OCI-M2 (cell line): ENCODE results near the gene ASPHD2.
"Not testable (repeated sequence)": the region's sequence is repeated elsewhere in the genome, so short reads cannot be mapped to it uniquely, and the experiment has no call there.

Source experiments
- DNase-seq: peaks from one replicate; lab custom pipeline; 2025; ENCODE audit not compliant: unreplicated experiment; lab: John Stamatoyannopoulos, UW

ASPHD2 gene

GRCh38 chr22:26428515-26429457 is at the start of gene ASPHD2:
TSS of gene ASPHD2 (plus strand) at chr22:26429260. CDS start at chr22:26433616, 4,356 bp downstream.
- DNase-seq, result no peak

DNA sequence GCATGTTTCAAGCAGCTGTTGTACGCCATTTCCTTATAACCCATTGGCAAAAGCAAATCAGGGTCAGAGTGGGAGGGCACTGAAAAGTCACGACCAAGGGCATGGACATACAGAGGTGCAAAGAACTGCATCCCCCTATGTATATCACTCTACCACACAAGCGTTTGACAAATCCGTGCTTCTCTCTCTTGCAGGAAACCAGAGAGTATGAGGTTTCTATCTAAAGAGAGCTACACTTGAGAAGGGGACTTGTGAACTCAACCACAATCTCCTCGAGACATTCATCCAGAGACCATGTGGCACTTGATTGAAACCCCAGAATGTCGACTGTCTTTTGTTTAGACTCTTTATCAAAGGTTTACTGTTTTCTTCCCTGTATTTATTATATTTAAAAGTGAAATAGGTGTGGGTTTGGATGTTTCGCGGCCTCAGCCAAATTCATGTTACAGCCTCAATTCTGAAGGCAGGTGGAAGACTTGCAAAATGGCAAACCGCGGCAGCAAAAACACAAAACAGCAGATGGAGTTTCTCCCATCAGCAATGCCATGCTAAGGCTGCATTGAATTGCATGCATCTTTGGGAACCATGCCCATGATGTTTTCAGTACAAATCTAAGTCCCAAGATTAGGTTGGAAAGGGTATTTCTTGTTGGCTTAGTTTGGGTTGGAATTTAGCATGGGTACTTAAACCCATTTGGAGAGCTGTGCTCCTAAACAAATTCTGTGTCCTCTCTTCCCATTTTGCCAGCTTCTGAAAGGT is 48.8 kb upstream of the ASPHD2 start:
- DNase-seq, result no peak

GRCh38 chr22:26382782-26383181 is 46.3 kb upstream of the ASPHD2 start:
- no peak for DNase-seq

- no peak for DNase-seq
These were observed 45.0 kb upstream of the ASPHD2 start for GRCh38 chr22:26383968-26384556.

DNA sequence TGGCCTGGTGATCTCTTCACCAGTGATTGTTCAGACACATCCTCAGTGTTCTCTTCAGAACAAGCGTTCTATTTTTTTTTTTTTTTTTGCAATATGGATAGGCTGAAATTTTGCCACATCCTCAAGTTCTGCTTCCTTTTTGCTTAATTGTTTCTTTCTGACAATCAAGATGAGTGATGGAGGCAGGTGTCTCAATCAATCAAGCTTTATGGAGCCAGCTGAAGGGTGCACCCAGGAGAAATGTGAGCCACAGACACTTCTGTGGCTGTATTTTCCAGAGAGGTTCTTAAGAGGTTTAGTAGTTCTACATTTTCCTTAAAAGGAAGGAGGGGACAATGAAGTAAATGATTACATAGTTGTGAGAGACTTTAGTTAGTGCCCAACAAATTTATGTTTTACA is 43.9 kb upstream of the ASPHD2 start:
- DNase-seq, result no peak

DNA sequence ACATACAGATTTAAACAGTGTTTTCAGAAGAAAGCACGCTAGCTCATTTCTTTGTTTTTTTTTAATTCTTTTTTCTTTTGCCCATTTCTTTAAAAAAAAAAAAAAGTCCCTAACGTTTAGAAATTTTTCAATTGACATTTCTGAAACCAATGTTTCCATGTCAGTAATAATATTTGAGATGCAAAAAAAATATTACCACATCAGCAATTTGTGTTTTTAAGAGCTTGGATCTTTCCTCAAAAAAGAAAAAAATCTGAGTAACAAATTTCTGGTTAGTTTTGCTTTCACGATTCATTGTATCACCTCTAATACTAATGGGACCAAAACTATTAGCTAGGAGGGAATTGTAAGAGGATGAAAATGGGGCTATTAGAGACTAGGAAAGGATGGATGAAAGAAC is 39.9 kb upstream of the ASPHD2 start:
- no peak for DNase-seq

DNA sequence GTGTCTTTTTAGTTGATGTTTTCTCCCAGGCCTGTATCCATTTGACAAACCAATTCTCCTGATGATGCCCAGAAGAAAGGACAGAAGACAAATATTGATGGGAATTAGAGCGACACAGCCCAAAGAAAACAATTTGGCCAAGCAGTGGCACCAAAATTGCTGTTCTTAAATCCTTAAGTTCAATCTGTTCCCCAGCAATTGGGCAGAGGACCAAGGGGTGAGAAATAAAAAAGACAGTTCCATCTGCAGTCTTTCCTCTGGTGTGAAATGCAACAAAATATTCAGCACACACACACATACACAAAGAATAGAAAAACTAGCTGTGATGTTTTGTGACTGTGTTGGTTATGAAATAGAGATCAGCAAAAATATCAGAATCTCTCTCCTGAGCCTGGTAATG is 38.0 kb upstream of the ASPHD2 start:
- no peak for DNase-seq

- DNase-seq, result no peak
These were observed 37.4 kb upstream of the ASPHD2 start for GRCh38 chr22:26391623-26392022.

GRCh38 chr22:26393929-26394328 is 35.1 kb upstream of the ASPHD2 start:
- no peak for DNase-seq

- DNase-seq, result no peak
These were observed 34.3 kb upstream of the ASPHD2 start for GRCh38 chr22:26394777-26395176.

GRCh38 chr22:26395926-26396325 is 33.1 kb upstream of the ASPHD2 start:
- DNase-seq, result no peak

DNA sequence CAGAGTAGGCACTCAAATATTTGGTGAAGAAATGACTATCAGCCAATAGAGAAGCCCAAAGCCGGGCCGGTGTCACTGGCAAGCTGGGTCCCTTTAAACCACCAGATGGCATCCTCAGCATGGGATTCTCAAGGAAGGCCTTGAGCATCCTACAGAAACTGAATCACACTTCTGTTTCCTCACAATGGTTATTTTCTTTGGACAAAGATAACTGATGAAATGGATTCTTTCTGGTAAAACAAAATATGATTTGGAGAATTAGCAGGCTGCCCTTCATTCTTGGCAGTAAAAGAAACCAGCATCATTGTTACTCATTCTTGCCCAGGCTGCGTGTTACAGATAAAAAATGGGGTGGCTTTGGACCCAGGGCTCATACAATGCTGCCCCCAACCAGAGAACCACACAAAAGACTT is 30.3 kb upstream of the ASPHD2 start:
- DNase-seq, result no peak

DNA sequence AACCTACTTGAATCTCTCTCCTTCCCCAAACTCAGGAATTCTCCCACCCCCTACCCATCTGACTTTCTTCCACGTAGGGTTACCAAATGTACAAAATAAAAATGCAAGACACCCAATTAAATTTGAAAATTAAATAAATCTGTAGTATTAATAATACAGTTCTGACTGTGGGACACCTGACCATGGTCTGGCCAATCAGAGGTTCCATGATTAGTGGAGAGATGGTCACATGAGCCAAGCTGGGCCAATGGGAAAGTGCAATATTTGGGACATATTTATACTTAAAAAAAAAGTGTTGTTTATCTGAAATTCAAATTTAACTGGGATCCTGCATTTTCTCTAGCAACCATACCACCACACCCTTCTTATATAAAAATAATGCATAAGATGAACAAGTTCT is 29.8 kb upstream of the ASPHD2 start:
- no peak for DNase-seq

- DNase-seq, result no peak
These were observed 27.3 kb upstream of the ASPHD2 start for GRCh38 chr22:26401726-26402125.

DNA sequence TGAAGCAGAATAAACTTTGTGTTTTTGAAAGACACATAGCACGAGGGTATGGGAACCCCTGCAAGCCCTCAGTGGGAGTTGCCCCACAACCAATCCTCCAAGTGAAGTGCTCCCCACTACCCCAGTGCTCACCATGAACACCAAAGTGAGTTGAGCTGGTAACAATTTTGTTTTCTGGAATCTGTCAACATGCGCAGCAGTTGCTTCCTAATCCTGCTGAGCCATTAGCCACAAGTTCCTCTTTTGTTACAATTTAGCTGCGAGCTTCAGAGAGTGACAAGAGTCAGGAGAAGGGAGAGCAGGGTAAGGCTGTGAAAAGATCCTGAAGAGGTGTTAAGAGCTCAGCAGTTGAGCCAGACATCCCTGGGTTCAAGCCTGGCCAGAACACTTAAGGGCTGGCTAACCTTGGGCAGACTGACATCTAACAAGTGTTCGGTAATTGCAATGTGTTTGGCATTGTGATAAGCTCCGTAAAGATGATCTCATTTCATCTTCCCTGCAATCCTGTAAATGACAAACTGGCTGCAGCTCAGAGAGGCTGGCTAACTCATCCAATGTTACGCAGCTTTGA is 24.1 kb upstream of the ASPHD2 start:
- DNase-seq, result no peak

DNA sequence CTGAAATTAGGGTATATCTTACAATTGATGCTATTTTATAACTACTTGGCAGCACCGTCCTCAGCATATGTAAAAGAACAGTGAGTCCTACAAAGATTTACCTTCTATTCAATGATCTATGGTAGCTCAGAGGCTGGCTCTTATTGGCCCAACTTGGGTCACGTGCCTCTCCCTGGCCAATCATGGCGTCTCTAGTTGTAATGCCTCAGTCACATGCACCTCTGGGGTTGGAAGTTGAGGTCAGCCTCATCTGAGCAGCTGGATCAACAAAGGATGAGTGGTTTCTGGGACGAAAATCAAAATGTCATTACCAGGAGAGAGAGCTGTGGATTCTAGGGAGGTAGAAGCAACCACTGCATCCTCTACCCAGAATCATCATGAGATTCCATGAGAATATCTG is 22.9 kb upstream of the ASPHD2 start:
- no peak for DNase-seq

GRCh38 chr22:26408562-26409220 is 20.4 kb upstream of the ASPHD2 start:
- DNase-seq, result not testable (repeated sequence)

GRCh38 chr22:26409719-26410335 is 19.2 kb upstream of the ASPHD2 start:
- DNase-seq, result no peak

- no peak for DNase-seq
These were observed 18.7 kb upstream of the ASPHD2 start for GRCh38 chr22:26410386-26410785.

DNA sequence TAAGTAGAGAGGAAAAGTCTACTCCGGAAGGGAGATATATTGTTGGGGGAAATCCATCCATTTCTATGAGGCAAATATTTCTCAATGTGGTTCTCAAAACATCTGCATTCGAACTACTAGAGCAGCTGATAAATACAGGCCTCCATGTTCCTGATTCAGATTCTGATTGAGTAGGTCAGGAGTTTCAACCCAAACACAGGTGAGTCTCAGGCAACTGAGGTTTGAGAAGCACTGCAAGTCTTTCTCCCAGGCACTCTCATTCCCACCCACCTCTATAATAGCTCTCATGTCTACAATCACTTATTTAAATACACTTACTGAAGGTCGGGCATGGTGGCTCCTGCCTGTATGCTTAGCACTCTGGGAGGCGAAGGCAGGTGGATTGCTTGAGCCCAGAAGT is 14.7 kb upstream of the ASPHD2 start:
- no peak for DNase-seq
